ENCODE measurements around the gene SCN2A.

GRCh38 chr2:165440367-165440766 lies 201.2 kb downstream of the SCN2A start:
- TF ChIP-seq EZH2 (IDR thresholded peaks at IDR 0.05; ENCODE audit: borderline replicate concordance, low read length) = no peak
- no peak for TF ChIP-seq CTCF (IDR thresholded peaks at IDR 0.05; ENCODE audit: low read length)

Measured in OCI-LY1 (cell line).